Neural progenitor cell (in vitro differentiated cells): ENCODE measurements around the gene IDE.

Experiments used
- EZH2 ChIP-seq: fragments of 200-600 bp; sonication (generic); IDR thresholded peaks from 2 replicates; pipeline ENCODE4 v1.6.1; 2017; ENCODE audit warnings: antibody characterized with exemption, mild to moderate bottlenecking, moderate library complexity
- EZH2phosphoT487 ChIP-seq: fragments of 200-600 bp; sonication (generic); IDR thresholded peaks from 2 replicates; pipeline ENCODE4 v1.6.1; 2017; ENCODE audit warnings: antibody characterized with exemption
- TF ChIP-seq, protein P1 (sequence below): fragments of 200-600 bp; sonication (generic); IDR thresholded peaks from 2 replicates; pipeline ENCODE4 v1.5.1; 2017; ENCODE audit warnings: antibody characterized with exemption, mild to moderate bottlenecking

DNA sequence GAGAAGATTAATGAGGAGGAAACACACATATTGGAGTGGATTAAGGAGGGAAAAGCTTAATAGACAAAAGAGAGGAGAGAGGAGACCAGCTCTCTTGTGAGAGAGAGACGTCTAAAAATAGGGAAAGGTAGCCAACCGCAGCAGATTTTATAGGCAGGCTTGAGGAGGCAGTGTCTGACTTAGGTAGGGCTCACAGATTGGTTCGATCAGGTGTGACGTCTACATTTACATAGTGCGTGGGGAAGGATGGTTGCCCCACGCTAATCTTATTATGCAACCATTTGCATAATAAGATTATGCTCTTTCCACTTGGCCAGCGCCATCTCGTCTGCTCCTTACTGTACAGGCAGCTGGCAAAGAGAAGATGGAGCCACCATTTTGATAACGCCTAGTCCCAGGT, 160.9 kb downstream of the IDE start:
- TF ChIP-seq, protein P1, sequence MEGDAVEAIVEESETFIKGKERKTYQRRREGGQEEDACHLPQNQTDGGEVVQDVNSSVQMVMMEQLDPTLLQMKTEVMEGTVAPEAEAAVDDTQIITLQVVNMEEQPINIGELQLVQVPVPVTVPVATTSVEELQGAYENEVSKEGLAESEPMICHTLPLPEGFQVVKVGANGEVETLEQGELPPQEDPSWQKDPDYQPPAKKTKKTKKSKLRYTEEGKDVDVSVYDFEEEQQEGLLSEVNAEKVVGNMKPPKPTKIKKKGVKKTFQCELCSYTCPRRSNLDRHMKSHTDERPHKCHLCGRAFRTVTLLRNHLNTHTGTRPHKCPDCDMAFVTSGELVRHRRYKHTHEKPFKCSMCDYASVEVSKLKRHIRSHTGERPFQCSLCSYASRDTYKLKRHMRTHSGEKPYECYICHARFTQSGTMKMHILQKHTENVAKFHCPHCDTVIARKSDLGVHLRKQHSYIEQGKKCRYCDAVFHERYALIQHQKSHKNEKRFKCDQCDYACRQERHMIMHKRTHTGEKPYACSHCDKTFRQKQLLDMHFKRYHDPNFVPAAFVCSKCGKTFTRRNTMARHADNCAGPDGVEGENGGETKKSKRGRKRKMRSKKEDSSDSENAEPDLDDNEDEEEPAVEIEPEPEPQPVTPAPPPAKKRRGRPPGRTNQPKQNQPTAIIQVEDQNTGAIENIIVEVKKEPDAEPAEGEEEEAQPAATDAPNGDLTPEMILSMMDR: no peak
- no peak for TF ChIP-seq EZH2
- TF ChIP-seq EZH2phosphoT487: no peak
